Eye (tissue), 1 donor: Measurements from ENCODE around the gene MAP7.

Experiments
- DNase-seq: peaks from one replicate; pipeline ENCODE4 v3.0.0-alpha.2; 2015

Gene MAP7

DNA sequence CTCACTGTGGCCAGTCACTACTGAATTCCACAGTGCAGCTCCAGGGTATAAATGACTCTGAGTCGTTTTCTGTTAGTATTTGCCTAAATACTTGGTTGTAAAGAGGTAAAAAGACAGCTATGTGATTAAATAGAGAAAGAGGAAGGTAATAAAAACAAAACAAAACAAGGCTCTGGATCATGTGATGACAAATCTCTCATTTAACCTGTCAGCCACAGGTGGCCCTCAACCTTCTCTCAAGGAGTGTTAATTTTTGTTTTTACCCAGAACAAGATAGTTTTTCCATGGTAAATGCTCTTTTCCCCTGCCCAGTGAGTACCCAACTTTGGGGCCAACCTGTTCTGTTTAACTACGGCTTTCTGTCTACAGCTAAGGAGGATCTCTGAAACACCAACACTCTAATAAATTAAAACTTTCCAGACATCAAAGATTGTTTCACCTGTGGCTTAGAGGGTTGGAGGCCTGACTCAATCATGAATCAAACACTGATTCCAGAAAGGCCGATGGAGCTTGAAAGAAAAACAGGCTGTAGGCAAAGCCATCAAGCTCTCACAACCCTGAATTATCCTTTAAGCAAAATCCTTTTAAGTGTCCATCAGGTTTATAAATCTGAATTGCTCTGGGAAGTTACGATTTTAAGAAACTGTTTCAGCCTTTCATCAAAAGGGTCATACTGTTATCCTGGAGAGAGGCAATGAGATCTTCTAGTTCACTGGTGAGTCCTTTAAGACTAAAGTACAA, 179.1 kb downstream of the MAP7 start:
- no peak for DNase-seq

DNA sequence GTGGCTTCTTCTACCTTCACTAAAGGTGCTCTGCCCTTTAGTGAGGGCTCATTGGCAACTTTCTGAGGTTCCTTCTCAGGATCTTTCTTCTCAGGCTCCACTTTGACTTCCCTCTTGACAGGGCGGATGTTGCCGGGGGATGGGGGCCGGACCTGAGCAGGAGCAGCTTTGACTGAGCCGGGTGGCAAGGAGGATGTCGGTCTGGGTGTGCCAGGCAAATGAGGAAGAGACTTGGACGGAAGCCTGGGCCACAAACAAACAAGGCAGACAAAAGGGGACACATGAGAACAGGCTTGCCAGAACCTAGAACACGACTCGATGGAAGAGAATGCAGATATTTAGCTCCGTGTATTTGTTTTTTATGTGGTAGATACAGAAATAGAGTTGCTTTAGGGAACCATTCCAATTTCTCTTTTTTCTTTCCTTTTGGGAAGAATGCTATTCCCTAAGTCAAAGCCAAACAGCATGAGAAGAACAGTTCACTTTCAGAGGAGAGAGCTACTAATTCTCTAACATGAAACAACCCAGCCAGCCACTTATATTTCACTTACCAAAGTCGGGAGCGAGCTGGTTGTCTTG, 184.4 kb downstream of the MAP7 start:
- DNase-seq: no peak

DNA sequence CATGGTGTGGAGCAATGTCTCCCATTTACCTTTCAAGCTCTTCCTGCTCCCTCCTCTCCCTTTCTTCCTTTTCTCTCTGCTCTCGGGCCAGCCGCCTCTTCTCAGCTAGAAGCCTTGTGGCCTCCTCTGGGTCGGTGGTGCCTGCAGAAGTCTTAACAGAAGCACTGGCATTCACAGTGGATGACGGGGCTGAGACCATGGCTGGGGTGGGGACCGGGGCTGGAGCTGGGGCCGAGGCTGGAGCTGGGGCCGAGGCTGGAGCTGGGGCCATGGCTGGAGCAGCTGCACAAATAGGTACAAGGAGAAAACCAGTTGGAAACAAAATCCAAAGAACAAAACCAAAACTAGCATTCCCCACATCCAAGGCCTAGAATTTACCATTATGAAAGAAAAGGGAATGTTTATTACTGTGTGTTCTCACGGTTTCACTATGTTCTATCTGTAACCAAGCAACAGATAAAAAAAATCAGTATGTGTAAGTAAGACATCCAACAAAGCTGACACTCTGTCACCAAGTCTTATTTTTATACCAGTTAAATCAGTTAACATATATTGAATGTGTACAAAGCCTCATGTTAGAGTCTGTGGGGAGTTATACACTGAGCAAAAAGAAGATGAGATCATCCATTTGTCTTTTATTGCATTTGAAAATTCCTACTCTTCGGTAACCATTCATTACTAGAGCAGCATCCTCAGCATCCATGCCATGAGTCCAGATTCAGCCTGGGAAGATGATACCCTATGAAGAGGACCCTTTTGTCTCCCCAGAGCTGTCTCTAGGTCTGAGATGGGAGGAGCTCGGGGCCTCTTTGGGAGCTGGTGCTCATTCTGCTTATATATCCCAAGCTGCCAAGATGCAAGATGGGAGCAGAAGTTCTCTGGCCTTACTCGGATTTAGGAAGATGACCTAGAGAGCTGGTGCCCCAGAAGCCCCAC, 187.5 kb downstream of the MAP7 start:
- no peak for DNase-seq

DNA sequence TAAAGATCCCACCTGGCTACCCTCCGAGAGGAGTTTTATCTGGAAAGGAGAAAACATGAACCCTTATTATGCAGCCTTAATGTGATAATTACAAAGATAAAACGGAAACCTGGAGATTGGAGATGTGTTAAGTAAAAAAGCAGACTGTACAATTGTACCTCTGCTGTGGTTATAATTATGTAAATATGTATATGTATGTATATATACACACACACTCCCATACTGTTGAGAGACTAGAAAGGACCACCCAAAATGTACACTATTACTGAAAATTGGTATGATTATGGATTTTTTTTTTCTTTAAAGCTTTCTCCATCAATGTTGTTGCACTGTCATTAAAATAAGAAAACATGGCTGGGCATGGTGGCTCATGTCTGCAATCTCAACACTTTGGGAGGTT, 188.4 kb downstream of the MAP7 start:
- DNase-seq: no peak

DNA sequence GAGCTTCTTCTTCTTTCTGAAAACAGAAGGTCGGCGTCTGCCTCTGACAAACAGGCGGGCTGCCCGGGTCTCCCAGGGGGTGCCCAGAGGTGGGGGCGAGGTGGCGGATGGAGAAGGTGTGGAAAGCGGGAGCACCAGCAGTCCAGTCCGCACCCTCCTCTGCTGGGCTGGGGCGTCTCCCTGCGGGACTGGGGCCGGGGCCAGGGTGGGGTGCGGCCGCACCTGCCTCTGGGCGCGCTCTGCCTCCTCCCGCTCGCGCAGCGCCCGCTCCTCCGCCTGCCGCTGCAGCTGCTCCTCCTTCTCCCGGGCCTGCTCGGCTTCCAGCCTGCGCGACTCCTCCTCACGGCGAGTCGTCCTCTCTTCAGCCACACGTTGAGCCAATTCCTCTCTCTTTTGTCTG, 189.4 kb downstream of the MAP7 start:
- DNase-seq: no peak

DNA sequence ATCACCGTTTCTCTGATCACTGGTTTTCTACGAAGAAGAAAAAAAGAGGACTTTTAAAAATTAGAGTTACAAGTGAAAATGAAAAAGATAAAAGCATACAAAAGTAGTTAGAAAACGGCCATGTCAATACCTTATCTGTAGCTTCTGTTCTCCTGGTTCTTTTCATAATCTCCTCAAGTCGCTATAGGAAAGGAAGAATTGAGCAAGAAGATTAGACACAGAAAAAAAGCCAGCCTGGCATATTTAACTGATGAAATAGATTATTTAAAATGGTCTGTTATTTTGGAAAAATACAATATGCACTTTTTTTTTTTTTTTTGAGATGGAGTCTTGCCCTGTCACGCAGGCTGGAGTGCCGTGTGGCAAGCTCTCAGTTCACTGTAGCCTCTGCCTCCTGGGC, 190.4 kb downstream of the MAP7 start:
- no peak for DNase-seq

DNA sequence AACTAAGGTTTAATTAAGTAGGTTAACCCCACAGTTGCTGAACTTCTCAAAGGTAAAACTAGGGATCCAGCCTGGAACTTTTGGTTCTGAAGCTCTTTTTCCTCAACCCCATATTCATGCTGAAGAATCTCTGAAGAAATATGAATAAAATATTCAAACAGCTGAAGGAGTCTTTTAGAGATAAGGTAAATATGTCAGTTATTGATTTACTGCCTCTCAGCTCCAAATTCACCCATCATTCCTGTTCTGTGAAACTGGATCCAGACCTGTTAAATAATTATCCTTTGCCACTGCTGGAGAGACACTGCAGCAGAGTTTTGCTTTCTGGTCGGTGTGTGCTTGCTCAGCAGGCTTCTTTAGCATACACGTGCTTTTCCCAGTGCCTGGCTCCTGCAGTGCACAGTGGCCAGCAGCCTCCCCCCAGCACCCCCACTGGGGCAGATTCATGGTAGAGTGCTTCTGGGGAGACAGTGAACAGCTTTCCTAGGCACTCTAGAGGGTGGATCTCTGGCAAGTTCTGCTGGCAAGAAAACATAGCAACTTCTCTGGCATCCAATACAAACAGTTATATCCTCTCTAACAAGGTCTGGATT, 198.6 kb downstream of the MAP7 start:
- DNase-seq: no peak

DNA sequence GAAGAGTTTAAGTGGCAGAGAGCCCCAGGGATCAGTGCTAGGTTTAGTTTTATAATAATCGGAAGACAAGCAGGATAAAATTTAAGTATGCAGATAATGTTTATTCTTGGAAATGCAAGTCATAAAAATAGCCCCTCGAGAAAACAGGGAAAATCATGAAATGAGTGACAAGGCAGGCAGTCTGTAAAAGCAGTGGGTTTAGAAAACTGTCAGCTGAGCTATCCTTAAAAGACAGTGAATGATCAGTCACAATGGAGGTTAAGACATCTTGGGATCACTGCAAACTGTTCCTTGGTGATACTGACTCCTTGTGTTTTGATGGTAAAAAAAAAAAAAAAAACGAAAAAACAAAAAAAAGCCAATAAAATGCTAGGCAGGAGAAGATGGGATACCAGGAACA, 199.3 kb downstream of the MAP7 start:
- no peak for DNase-seq

DNA sequence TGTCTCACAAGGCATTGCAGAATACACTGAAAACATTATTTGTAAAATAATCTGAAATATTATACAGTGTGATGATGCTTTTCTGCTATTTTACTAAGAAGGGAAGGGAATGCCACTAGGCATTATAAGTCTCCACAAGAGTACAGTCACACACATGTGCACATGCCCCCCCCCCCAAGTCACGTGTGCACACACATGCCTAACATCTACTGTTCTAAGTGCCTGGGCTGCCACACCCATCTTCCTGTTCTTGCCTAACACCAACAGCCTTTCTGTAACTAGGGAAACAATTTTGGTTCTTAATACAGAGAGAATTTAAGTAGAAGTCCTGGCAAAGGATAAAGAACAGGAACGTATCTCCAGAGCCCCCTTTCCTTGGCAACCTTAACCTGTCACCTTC, 202.4 kb downstream of the MAP7 start:
- DNase-seq: no peak

DNA sequence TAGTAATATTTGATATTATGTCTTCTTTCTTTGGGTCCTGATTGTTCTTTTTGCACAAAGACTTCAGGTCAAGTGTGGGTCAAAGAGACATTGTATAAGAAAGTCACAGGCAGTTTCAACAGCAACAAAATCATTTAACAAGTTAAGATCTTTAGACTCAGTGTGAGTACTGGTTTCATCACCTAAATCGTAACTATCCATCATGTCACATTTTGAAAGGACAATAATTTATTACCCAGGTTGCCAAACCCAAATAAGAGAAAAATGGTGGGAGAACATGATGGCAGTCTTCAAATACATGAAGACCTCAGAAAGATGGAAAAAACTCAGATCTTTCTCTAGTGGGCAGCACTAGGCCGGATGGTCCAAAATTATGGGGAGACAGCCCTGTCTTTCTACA, 205.1 kb downstream of the MAP7 start:
- DNase-seq: no peak

DNA sequence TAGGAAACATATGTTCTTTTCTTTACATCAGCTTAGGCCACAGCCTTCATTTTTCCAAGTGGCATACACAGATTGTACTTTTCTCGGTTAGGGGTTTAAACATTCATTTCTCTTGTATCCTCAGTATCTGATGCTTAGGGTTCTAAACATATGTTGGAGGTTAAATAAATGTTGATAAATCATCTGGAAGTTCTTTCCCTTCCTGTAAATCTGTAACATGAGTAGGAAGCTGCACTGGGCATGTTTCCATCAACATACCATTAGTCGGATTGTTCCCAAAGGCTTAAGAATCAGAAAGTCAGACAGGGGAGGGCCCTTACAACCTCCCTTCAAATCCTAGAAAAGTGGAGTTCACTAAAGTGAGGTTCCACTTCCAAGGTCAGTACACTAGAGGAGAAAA, 205.8 kb downstream of the MAP7 start:
- peak; percentile 50 for DNase-seq

DNA sequence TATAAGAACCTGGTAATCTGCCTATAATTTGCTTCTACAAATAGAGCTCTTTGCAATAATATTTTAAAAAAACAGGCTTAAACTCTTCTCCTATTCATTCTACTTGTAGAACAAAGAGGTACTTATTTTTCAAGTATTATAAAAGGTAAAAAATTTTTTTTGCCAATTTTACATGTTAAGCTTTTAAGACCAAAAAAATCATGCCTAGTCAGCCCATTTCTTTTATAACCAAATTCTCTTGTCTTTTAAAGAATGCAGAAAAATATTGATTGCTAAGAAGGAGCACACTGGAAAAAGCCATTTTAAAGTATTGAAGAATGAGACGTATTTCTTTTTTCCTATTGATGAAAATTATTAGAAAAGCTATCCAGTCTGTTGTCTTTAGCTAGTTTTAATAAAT, 206.5 kb downstream of the MAP7 start:
- no peak for DNase-seq

DNA sequence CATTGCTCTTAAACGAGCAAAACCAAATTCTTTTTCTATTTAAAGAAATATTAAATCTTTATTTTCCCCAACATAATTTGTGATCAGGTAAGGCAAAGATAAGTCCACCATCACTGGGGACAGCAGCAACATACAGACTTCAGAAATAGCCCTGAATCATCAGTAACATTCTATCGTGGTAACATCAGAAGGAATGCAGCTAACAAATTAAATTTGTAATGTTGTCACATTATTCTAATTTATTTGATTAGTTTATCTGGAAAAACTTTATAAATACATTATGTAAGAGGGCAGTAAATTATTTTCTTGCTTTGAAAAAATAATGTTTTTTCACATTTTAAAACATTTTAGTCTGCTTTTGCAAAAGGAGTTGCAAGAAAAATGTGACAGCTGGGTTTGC, 206.9 kb downstream of the MAP7 start:
- DNase-seq: no peak

DNA sequence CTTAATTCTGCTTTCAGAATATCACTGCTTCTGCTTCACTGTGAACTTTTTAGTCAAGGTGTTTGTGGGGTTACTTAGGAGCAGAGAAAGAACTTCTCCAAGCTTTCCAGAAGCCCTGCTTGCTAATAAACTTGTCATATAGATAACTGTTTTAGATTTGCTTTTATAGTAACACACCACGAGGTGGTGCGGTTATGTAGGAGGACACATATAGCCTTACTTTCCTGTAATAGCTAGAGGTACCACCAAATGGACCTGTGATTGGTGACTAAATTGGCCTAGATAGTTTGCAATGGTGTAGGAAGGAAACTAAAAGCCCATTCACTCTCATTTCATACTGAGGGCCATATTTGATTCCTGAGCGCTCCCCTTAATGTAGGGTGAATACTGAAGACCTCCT, 208.3 kb downstream of the MAP7 start:
- no peak for DNase-seq

DNA sequence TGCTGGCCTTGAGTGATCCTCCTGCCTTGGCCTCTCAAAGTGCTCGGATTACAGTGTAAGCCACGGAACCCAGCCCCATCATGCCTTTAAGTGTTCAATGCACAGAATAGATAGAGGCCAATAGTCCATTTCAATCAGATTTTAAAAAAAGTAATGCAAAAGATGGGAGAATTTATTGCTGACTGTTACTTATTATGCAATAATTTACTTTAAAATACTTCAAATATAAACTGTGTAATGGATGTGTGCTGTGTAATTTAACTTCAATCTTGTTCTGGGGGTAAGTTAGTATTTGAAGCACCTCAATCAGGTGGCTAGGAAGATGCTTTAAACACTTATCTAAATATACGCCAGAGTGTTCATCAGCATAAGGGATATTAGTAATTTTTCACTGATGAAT, 208.9 kb downstream of the MAP7 start:
- no peak for DNase-seq

DNA sequence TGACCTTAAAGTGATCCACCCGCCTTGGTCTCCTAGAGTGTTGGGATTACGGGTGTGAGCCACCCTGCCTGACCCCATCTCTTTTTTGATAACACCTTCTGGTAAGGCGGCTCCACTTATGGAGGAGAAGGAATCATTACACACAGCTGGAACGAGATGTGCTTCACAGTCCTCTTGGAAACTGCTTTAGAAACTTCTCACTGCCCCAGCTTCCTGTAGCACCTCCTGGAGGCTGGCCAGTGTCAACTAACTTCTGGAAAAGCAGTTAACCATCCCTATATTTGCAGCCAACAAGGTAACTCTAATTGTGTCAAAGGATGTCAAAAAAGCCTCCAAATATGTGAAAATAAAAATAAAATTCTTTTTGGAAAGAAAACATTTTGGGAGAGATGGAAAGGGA, 211.7 kb downstream of the MAP7 start:
- no peak for DNase-seq

DNA sequence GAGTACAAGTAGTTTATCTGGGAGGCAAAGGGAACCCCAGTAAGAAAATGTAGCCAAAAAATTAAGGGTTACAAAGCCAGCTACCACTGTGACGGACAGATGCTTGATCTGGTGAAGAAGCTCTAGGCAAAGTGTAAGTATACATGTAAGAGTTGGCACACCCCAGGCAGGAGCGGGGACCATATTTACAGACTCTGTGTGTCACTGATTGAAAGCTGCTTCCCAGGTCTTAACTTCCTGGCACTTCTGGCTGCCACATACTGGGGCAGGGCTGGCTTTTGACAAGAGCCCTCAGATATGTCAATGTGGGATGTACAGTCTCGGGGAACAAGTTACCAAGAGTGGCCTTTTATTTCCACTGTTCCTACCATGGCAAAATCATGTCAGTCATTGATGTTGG, 212.6 kb downstream of the MAP7 start:
- no peak for DNase-seq

DNA sequence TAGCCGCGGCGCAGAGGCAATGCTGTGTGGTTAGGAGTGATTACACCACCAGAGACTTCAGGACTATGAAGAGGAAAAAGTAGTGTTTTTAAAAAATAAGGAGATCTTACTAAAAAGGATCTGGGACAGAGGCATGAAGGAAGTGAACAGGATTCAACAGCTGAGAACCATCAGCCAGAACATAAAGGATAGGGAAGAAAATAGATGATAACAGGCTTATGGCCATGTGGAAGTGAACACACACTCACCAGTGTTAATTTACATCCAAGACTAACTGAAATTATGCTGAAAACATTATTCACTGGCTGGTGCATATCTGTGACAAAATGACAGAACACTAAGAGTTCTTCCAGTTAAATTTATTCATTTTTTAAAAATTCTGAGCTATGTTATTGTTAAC, 213.1 kb downstream of the MAP7 start:
- no peak for DNase-seq

DNA sequence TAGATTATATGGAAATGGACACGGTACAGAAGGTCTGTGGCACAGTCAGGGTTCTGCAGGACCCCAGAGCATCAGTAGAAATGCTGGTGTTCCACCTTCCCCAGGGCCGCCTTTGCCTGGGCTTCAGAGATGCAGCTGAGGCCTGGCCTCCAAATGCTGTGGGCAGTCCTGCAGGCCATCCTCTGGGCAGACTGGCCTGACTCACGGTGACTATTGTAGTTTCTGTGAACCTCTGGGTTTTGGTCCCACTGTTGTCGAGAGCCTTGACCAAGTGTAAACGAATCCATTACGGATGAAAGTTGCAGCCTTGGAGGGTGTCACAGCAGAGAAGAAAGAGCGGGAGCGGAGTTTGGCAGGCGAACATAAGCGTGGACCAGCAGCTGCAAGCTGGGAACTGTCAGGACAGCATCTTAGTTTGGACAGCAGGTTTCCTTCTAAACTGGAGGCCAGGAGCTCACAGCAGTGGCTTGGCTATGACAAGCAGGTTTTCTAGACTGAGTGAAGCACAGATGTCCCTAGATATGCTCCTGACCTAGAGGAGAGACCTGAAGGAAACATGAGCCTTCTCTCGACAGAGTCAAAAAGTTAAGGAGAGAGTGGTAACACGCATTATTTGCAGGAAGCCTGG, 214.4 kb downstream of the MAP7 start:
- no peak for DNase-seq

DNA sequence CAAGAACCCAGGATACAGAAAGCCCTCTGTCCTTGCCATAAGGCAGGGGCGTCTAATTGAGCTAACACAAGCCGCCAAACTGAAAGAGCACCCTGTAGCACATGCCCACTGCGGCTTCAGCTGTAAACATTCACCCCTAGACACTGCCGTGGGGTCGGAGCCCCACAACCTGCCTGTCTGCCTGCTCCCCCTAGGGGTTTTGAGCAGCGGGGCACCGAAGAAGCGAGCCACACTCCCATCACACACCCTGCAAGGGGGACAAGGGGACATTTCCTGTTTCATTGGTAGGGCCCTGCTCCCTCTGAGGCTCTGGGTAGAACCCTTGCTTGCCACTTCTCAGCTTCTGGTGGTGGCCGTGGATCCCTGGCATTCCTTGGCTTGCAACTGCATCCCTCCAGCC, 215.4 kb downstream of the MAP7 start:
- DNase-seq: no peak

DNA sequence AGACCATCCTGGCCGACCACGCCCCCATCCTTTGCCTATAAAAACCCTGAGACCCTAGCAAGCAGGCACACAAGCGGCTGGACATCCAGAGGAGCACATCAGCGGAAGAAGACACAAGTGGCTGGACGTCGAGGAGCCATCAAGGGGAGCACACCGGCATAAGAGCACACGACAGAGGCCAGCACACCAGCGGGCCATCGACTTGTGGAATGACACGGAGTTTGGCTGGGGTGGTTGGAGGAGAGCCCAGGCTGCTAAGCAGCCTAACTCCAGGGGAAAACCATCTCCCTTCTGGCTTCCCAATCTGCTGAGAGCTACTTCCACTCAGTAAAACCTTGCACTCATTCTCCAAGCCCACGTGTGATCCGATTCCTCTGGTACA, 215.8 kb downstream of the MAP7 start:
- DNase-seq: no peak

DNA sequence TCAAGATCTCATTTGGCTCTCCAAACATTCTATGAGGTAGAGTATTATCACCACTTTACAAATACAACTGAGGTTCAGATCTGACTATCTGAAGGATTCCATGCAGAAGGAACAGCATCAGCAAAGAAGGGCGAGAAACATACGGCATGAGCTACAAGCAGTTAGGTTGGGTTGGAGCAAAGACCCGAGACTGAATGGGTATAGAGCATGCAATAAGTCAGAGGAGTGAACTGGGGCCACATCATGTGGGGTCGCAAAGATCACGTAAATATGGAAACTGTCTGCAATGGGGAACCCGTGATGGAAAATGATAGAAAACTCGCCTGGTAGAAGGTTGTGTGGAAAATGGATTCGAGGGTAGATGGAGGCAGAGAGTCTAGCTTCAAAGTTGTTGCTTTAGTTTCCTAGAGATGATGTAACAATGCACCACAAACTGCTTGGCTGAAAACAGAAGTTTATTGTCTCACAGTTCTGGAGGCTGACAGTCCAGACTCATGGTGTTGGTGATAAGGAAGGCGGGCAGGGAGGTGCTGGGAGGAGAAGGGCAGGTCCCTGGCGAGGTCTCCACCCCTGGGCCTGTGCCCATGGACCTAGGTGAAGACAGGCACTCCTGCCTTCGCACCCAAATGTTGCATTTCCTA, 216.3 kb downstream of the MAP7 start:
- no peak for DNase-seq

DNA sequence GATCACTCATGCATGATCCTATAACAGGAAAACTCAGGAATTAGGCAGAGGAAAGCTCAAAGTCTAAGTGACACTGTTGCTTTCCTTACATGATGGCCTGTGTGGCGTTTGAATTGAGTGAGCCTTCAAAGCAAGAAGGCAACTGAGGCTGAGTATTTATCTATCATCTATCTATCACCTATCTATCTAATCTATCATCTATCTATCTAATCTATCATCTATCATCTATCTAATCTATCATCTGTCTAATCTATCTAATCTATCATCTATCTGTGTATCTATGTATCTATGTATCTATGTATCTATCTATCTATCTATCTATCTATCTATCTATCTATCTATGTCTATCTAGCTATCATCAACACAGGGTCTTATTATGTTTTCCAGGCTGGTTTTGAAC, 218.8 kb downstream of the MAP7 start:
- DNase-seq: no peak
